ENCODE data around the gene ROR1.

The ROR1 gene

GRCh38 chr1:64162804-64163203 lies 389.0 kb downstream of the ROR1 start:
- DNase-seq: no peak

GRCh38 chr1:64163431-64163830 lies 389.6 kb downstream of the ROR1 start:
- DNase-seq: no peak

GRCh38 chr1:64163970-64164369 lies 390.2 kb downstream of the ROR1 start:
- DNase-seq: no peak

- DNase-seq: no peak
Measured at GRCh38 chr1:64166629-64167028, 392.8 kb downstream of the ROR1 start.

GRCh38 chr1:64167176-64167575 lies 393.4 kb downstream of the ROR1 start:
- no peak for DNase-seq

GRCh38 chr1:64171246-64171645 lies 397.4 kb downstream of the ROR1 start:
- no peak for DNase-seq

GRCh38 chr1:64171797-64172281 lies 398.0 kb downstream of the ROR1 start:
- no peak for DNase-seq

GRCh38 chr1:64172458-64172983 lies 398.7 kb downstream of the ROR1 start:
- no peak for DNase-seq

GRCh38 chr1:64173336-64173940 lies 399.6 kb downstream of the ROR1 start:
- DNase-seq: no peak

GRCh38 chr1:64175639-64176038 lies 401.8 kb downstream of the ROR1 start:
- no peak for DNase-seq

- no peak for DNase-seq
Measured at GRCh38 chr1:64176659-64177058, 402.8 kb downstream of the ROR1 start.

GRCh38 chr1:64179588-64179987 lies 405.8 kb downstream of the ROR1 start:
- no peak for DNase-seq

- no peak for DNase-seq
Measured at GRCh38 chr1:64182207-64182606, 408.4 kb downstream of the ROR1 start.

GRCh38 chr1:64183395-64184002 lies 409.7 kb downstream of the ROR1 start:
- DNase-seq: no peak

GRCh38 chr1:64184003-64184440 lies 410.2 kb downstream of the ROR1 start:
- no peak for DNase-seq

GRCh38 chr1:64186138-64186897 lies 412.5 kb downstream of the ROR1 start:
- no peak for DNase-seq

GRCh38 chr1:64186898-64187280 lies 413.1 kb downstream of the ROR1 start:
- no peak for DNase-seq

- DNase-seq: no peak
Measured at GRCh38 chr1:64187646-64188045, 413.8 kb downstream of the ROR1 start.

- DNase-seq: no peak
Measured at GRCh38 chr1:64192290-64192689, 418.5 kb downstream of the ROR1 start.

GRCh38 chr1:64194168-64195080 lies 420.6 kb downstream of the ROR1 start:
- DNase-seq: no peak

- DNase-seq: no peak
Measured at GRCh38 chr1:64195081-64195395, 421.2 kb downstream of the ROR1 start.

GRCh38 chr1:64196074-64196870 lies 422.5 kb downstream of the ROR1 start:
- DNase-seq: no peak

Data from NCI-H2171 (cell line).